Non-pigmented ciliary epithelial cell (primary cell): ENCODE results near the gene RNF133.
A peak's percentile ranks its signal among the peaks of the same experiment; 100 is the strongest.
"Not testable (repeated sequence)": the region's sequence is repeated elsewhere in the genome, so short reads cannot be mapped to it uniquely, and the experiment has no call there.

ENCODE experiments used
- DNase-seq: peaks from one replicate; pipeline ENCODE4 v3.0.0-alpha.2; 2010; ENCODE audit warnings: low read depth

The RNF133 gene

GRCh38 chr7:122689346-122690109 is 9.4 kb downstream of the RNF133 start:
- no peak for DNase-seq

DNA sequence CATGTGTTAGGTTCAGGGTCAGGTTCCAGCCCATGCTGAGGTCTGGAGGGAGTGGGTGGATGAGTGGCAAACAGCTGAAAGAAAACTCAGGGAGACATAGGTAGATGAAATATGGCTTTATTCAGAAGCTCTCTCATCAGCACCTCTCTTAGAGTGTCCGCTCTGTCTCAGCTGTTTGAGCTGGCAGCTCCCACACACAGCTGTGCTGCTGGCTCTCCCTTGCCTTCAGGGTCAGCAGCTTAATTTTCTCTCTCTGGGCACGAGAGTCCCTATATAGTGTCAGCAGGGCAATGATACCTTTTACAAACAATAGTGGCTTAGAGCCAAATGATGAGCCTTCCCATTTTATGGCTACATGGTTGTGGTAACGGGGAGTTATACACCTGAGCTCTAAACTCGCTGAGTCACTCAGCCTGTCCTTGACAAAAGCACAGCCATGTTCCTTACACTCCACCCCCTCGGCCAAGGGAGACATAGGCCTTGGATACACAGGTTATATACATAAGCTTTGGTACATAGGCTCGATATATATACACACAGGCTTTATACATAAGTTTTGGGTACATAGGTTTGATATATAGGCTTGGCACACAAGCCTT is 10.4 kb downstream of the RNF133 start:
- no peak for DNase-seq

GRCh38 chr7:122686360-122686878 is 12.5 kb downstream of the RNF133 start:
- no peak for DNase-seq

DNA sequence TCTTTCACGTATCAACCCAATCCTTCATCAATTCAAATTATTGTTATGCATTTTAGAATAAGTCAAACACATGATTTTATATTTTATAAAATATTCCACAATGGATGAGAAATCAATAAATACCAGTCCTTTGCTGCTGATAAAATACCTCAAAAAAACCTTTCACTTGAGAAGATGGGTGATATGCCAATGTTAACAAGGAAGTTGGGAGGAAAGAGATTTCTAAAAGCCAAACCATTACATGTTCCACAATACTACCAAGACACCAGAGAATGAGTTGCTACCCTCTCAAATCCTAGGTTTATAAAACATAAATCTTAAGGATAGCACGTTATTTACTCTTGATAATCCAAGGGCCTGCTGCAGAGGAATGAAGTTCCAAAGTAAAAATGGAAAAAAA is 14.4 kb downstream of the RNF133 start:
- no peak for DNase-seq

- no peak for DNase-seq
These were observed 15.9 kb downstream of the RNF133 start for GRCh38 chr7:122682815-122683550.

- DNase-seq, result not testable (repeated sequence)
These were observed 17.7 kb downstream of the RNF133 start for GRCh38 chr7:122681186-122681585.

DNA sequence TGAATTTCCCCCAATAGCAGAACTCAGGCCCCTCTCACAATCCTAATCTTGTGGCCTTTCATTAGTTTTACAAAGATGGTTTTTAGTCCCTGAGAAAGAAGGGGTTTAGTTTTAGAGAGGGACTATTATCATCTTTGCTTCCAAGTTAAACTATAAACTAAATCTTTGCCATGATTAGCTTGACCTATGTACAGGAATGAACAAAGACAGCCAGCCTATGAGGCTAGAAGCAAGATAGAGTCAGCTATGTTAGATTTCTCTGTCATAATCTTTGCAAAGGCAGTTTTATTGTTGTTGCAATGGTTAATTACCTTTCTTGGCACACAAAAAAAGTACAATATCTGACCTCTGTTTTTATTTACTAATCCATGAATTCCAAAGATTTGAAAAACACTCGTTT is 19.1 kb downstream of the RNF133 start:
- no peak for DNase-seq

DNA sequence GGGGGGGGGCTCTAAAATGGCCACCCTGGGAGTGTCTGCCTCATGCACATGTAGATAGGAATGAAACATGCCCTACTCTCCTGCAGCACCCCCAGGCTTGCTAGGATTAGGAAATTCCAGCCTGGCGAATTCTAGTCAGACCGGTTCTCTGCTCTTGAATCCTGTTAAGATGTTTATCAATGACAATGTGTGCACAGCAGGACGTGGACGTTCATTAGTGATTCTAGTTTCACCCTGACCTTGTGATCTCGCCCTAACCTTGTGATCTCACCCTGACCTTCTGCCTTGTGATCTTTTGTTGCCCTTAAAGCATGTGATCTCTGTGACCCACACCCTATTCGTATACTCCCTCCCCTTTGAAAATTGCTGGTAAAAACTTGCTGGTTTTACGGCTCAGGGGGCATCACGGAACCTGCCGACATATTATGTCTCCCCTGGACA is 19.6 kb downstream of the RNF133 start:
- not testable (repeated sequence) for DNase-seq

GRCh38 chr7:122677149-122677548 is 21.8 kb downstream of the RNF133 start:
- DNase-seq, result no peak

GRCh38 chr7:122676466-122676865 is 22.5 kb downstream of the RNF133 start:
- DNase-seq, result no peak

DNA sequence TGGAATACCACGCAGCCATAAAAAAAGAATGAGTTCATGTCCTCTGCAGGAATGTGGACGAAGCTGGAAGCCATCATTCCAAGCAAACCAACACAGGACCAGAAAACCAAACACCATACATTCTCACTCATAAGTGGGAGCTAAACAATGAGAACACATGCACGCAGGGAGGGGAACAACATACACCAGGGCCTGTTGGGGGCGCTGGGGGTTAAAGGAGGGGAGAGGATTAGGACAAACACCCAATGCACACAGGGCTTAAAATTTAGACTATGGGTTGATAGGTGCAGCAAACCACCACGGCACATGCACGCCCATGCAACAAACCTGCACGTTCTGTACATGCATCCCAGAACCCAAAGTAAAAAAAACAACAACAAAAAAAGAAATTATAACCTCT is 23.3 kb downstream of the RNF133 start:
- no peak for DNase-seq

GRCh38 chr7:122675011-122675410 is 23.9 kb downstream of the RNF133 start:
- no peak for DNase-seq

DNA sequence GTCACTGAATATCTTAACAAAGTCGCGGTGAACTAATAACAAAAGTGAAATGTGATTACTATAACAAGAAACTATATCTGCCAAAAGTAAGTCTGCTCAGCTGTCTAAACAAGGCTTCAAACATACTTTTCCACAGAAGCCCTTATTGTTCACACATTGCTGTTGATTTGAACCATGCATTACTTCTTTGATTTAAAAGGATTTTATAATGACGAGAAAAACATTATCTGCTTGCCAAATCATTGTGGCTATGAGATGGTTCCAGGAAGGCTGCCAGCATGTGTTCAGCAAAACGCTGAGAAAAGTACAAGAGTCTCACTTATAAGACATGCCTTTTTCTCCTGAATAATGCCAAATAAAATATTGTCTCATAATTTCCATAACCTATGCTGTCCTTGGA is 24.4 kb downstream of the RNF133 start:
- peak; percentile 9 for DNase-seq

DNA sequence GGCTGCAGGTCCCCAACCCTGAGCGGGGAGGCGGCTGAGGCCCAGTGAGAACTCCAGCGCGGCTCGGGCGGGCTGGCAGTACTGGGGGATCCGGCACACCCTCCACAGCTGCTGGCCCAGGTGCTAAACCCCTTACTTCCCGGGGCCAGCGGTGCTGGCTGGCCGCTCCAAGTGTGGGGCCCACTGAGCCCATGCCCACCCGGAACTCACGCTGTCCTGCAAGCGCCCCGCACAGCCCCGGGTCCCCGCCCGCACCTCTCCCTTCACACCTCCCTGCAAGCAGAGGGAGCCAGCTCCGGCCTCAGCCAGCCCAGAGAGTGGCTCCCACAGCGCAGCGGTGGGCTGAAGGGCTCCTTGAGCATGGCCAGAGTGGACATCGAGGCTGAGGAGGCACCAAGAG is 25.0 kb downstream of the RNF133 start:
- DNase-seq, result no peak

DNA sequence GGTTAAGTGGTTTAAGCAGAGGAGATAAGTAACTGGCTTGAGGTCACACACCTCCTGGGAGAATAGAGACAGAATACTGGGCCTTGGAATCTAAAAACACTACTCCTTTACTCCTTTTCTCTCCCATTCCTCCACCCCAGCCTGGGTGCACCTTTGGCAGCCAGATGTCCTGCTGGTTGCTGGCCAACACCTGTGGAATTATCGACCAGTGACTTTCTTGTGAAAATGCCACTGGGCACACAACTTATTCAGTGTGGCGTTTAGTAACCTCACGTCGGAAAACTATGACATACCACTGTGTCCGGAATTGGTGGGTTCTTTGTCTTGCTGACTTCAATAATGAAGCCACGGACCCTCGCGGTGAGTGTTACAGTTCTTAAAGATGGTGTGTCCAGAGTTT is 26.4 kb downstream of the RNF133 start:
- no peak for DNase-seq

GRCh38 chr7:122663733-122664132 is 35.2 kb downstream of the RNF133 start:
- DNase-seq, result no peak

DNA sequence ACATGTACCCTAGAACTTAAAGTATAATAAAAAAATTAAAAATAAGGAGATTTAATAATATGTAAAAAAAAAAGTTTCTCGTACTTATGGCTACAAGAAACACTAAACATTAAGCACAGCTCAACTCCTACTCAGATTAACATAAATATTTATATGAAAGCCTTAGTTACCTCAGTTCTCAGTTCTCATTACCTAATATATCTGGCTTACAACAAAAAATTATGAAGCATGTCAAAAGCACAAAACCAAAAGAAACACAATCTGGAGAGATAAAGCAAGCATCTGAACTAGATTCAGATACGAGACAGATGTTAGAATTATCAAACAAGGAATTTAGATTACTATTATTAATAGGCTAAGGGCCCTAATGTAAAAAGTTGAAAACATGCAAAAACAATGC is 40.1 kb downstream of the RNF133 start:
- DNase-seq, result no peak

GRCh38 chr7:122653685-122654084 is 45.2 kb downstream of the RNF133 start:
- no peak for DNase-seq

GRCh38 chr7:122652876-122653275 is 46.0 kb downstream of the RNF133 start:
- DNase-seq, result no peak

DNA sequence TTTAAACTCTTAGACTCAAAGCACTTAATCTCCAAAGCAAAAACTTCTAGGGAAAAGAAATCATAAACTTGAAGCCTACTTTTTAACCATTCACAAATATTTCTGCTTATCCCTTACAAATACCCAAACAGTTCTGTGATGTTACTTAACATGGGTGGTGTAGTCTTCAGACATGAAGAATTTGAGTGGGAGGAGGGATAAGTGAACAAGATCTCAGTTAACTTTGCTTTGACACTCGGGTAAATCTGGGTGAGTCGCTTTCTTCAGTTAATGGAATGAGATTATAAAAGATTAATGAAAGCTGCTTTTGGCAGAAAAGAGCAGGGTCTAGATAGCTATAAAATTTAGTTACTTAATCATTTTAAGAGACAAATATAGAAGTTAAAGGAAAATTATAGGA is 47.5 kb downstream of the RNF133 start:
- DNase-seq, result no peak
